Muscle of leg (tissue), 11 donors: ENCODE measurements around the gene NNAT. TPM values are rescaled to one million over a fixed set of nuclear protein-coding genes. Genes with fewer than 3 reads are reported as not detected.

Source experiments
- DNase-seq: peaks from one replicate; pipeline ENCODE4 v3.0.0; 2013
- H3K27ac ChIP-seq: one replicate; pipeline ENCODE4 v1.5.1; 2013; ENCODE audit warnings: mild to moderate bottlenecking, low read length, control low read depth
- H3K27me3 ChIP-seq: one replicate; pipeline ENCODE4 v1.6.1; 2013; ENCODE audit warnings: low read length; ENCODE audit not compliant: control insufficient read depth, insufficient read depth
- H3K36me3 ChIP-seq: one replicate; pipeline ENCODE4 v1.6.1; 2013; ENCODE audit warnings: low read length; ENCODE audit not compliant: control insufficient read depth, insufficient read depth
- H3K4me1 ChIP-seq: one replicate; pipeline ENCODE4 v1.6.1; 2013; ENCODE audit warnings: low read length; ENCODE audit not compliant: control insufficient read depth, insufficient read depth
- H3K4me3 ChIP-seq: one replicate; pipeline ENCODE4 v1.5.1; 2013; ENCODE audit warnings: low read length, control low read depth
- H3K9me3 ChIP-seq: replicated peaks from 2 replicates; pipeline ENCODE4 v1.6.1; 2013; ENCODE audit warnings: low read depth, low read length; ENCODE audit not compliant: control insufficient read depth
- WGBS: methylation state at CpG from one replicate; pipeline ENCODE4 v1.1.5; 2013; ENCODE audit warnings: missing lambda C conversion rate; ENCODE audit not compliant: insufficient coverage; 5-methylcytosine and 5-hydroxymethylcytosine counted together
- polyA plus RNA-seq, 8 donors: library from polyadenylated mRNA; unstranded; fragments of 120-200 nt; gene quantifications; one replicate each; pipeline versions ENCODE4 v1.2.1 to v1.2.3, GENCODE V29; 2013; ENCODE audit warnings: inconsistent platforms in 1 of 8, low replicate concordance in 1 of 8; ENCODE audit not compliant: insufficient read length in 8 of 8, insufficient read depth in 1 of 8
- total RNA-seq: library from RNA; stranded (reverse); fragments of 120-200 nt; gene quantifications from one replicate; pipeline ENCODE4 v1.2.4, GENCODE V29; 2013

NNAT gene
- total and polyA plus RNA-seq, 9 donors: 325 to 800 (median 507) TPM

- Histone ChIP-seq H3K9me3 (no peaks in the 10 kb centered on the region), H3K4me1 (peaks cover 2% of the 10 kb centered on the region), H3K4me3 (no peak overlapping the region), H3K36me3 (peaks cover 14% of the 10 kb centered on the region), H3K27ac (no peak overlapping the region), H3K27me3 (no peaks in the 10 kb centered on the region)
- whole genome bisulfite sequencing: 87% methylated on average over 5 of the region's 5 CpGs
- DNase-seq: no peak
Observed at GRCh38 chr20:37494796-37495195, 26.3 kb upstream of the NNAT start.

- no CpG with 5 or more reads among the region's 2 CpGs for WGBS
- Histone ChIP-seq H3K27me3 (no peaks in the 10 kb centered on the region), H3K27ac (no peak overlapping the region), H3K4me3 (no peak overlapping the region), H3K36me3 (peaks cover 21% of the 10 kb centered on the region), H3K9me3 (no peaks in the 10 kb centered on the region), H3K4me1 (peaks cover 2% of the 10 kb centered on the region)
- DNase-seq: no peak
Observed at GRCh38 chr20:37498066-37498665, 22.9 kb upstream of the NNAT start.

GRCh38 chr20:37500311-37500710 is 20.7 kb upstream of the NNAT start:
- WGBS: no CpG with 5 or more reads among the region's 7 CpGs
- no peaks in the 10 kb centered on the region for H3K4me1 ChIP-seq

GRCh38 chr20:37501940-37502339 is 19.1 kb upstream of the NNAT start:
- peaks cover 13% of the 10 kb centered on the region for H3K4me1 ChIP-seq
- H3K27ac ChIP-seq: no peak overlapping the region
- H3K4me3 ChIP-seq: no peak overlapping the region
- no peak for DNase-seq
- H3K27me3 ChIP-seq: no peaks in the 10 kb centered on the region
- peaks cover 7% of the 10 kb centered on the region for H3K36me3 ChIP-seq
- H3K9me3 ChIP-seq: no peaks in the 10 kb centered on the region
- 67% methylated on average over 3 of the region's 7 CpGs for WGBS

More at GRCh38 chr20:37500311-37500710, 20.7 kb upstream of the NNAT start:
- Histone ChIP-seq H3K27ac (no peak overlapping the region), H3K27me3 (no peaks in the 10 kb centered on the region), H3K36me3 (peaks cover 9% of the 10 kb centered on the region), H3K4me3 (no peak overlapping the region), H3K9me3 (no peaks in the 10 kb centered on the region)
- DNase-seq: no peak

- H3K27ac ChIP-seq: no peak overlapping the region
- DNase-seq: no peak
- WGBS: 83% methylated on average over 2 of the region's 2 CpGs
- H3K4me3 ChIP-seq: no peak overlapping the region
- H3K9me3 ChIP-seq: no peaks in the 10 kb centered on the region
- peaks cover 7% of the 10 kb centered on the region for H3K36me3 ChIP-seq
- peaks cover 20% of the 10 kb centered on the region for H3K4me1 ChIP-seq
- H3K27me3 ChIP-seq: no peaks in the 10 kb centered on the region
Observed at GRCh38 chr20:37502654-37503053, 18.4 kb upstream of the NNAT start.

GRCh38 chr20:37503256-37503927 is 17.7 kb upstream of the NNAT start:
- Histone ChIP-seq H3K4me3 (no peak overlapping the region), H3K9me3 (no peaks in the 10 kb centered on the region), H3K27me3 (no peaks in the 10 kb centered on the region), H3K36me3 (peaks cover 7% of the 10 kb centered on the region), H3K27ac (no peak overlapping the region), H3K4me1 (peaks cover 20% of the 10 kb centered on the region)
- WGBS: 61% methylated on average over 3 of the region's 3 CpGs
- no peak for DNase-seq

- no peaks in the 10 kb centered on the region for H3K9me3 ChIP-seq
- H3K27ac ChIP-seq: no peak overlapping the region
- H3K4me3 ChIP-seq: no peak overlapping the region
- WGBS: 40% methylated on average over 2 of the region's 3 CpGs
- peaks cover 27% of the 10 kb centered on the region for H3K4me1 ChIP-seq
- peak; percentile 32 for DNase-seq
- no peaks in the 10 kb centered on the region for H3K27me3 ChIP-seq
- peaks cover 17% of the 10 kb centered on the region for H3K36me3 ChIP-seq
Observed at GRCh38 chr20:37504404-37505096, 16.5 kb upstream of the NNAT start.

- Histone ChIP-seq H3K27ac (no peak overlapping the region), H3K36me3 (peaks cover 20% of the 10 kb centered on the region), H3K27me3 (no peaks in the 10 kb centered on the region), H3K4me3 (no peak overlapping the region), H3K9me3 (no peaks in the 10 kb centered on the region), H3K4me1 (peaks cover 27% of the 10 kb centered on the region)
- WGBS: 42% methylated on average over 2 of the region's 7 CpGs
- no peak for DNase-seq
Observed at GRCh38 chr20:37505263-37506151, 15.5 kb upstream of the NNAT start.

GRCh38 chr20:37506152-37506725 is 14.8 kb upstream of the NNAT start:
- no peak overlapping the region for H3K27ac ChIP-seq
- H3K27me3 ChIP-seq: no peaks in the 10 kb centered on the region
- H3K4me3 ChIP-seq: no peak overlapping the region
- WGBS: 82% methylated on average over 3 of the region's 4 CpGs
- no peaks in the 10 kb centered on the region for H3K9me3 ChIP-seq
- H3K36me3 ChIP-seq: peaks cover 23% of the 10 kb centered on the region
- no peak for DNase-seq
- H3K4me1 ChIP-seq: peaks cover 27% of the 10 kb centered on the region
